K562 (cell line): ENCODE measurements around the gene CBX1. TPM values are rescaled to one million over a fixed set of nuclear protein-coding genes. Genes with fewer than 3 reads are reported as not detected.

Source experiments
- ATAC-seq: fragments of 200-7000 bp; cut with Tn5 transposase; 3 replicates; pipeline ENCODE4 v1.9.1; 2020; ENCODE audit warnings: moderate library complexity
- BruUV-seq: library from RNA; stranded (reverse); fragments of 400-500 nt; replicated peaks from 2 replicates; lab custom pipeline; 2021; lab: Mats Ljungman, UMichigan
- CTCF ChIA-PET: fragments of 300-600 bp; formaldehyde crosslinking; extraction: SDS; loops from one replicate; lab custom pipeline; 2021; ENCODE audit warnings: low intra/inter-chr PET ratio; lab: Yijun Ruan, JAX
- POLR2A ChIA-PET: fragments of 300-600, 350-650 bp; sonication (Branson Sonifier 250); formaldehyde crosslinking; extraction: SDS; loops from one replicate; lab custom pipeline; 2021; ENCODE audit warnings: antibody characterized with exemption, inconsistent platforms; lab: Yijun Ruan, JAX
- DNase-seq, 4 experiments: peaks; one replicate each; pipeline versions ENCODE4 v3.0.0 to v3.0.0-alpha.2; 2011 to 2018; ENCODE audit warnings: low spot score in 3 of 4, mixed read lengths in 3 of 4; ENCODE audit errors: extremely low read depth in 1 of 4
- FAIRE-seq: peaks from 2 replicates; lab custom pipeline; 2011; peaks lifted over from hg19 to GRCh38; lab: Jason Lieb, UNC
- H2AFZ ChIP-seq: 2 replicates; pipeline ENCODE4 v1.6.0; 2011; ENCODE audit warnings: low read depth, low read length, control low read depth, inconsistent platforms
- H3K27ac ChIP-seq: fragments of 200-600 bp; 3 replicates; pipeline ENCODE4 v1.8.0; 2011; ENCODE audit warnings: low read depth, mild to moderate bottlenecking, control low read depth, inconsistent platforms, low read length, moderate library complexity, mixed read lengths; ENCODE audit errors: extremely low read depth
- H3K27me3 ChIP-seq, 2 experiments: fragments of 300-600 bp in 1 of 2; 2 replicates in 1 of 2; 3 replicates in 1 of 2; pipeline versions ENCODE4 v1.6.0 to v1.8.0; 2011; ENCODE audit warnings: inconsistent platforms in 2 of 2, low read length in 2 of 2, mild to moderate bottlenecking in 1 of 2, mixed read lengths in 1 of 2, moderate library complexity in 1 of 2; ENCODE audit not compliant: control insufficient read depth in 2 of 2, insufficient read depth in 2 of 2
- H3K36me3 ChIP-seq: fragments of 300-600 bp; 3 replicates; pipeline ENCODE4 v1.8.0; 2011; ENCODE audit warnings: mild to moderate bottlenecking, low read length, inconsistent platforms; ENCODE audit not compliant: control insufficient read depth, insufficient read depth
- H3K4me1 ChIP-seq, 2 experiments: fragments of 200-600 bp in 1 of 2; replicated peaks in 1 of 2; 2 replicates in 1 of 2; 3 replicates in 1 of 2; pipeline versions ENCODE4 v1.5.1 to v1.8.0; 2011; ENCODE audit warnings: inconsistent platforms in 2 of 2, low read length in 2 of 2, mild to moderate bottlenecking in 1 of 2, mixed read lengths in 1 of 2, moderate library complexity in 1 of 2; ENCODE audit not compliant: control insufficient read depth in 2 of 2, insufficient read depth in 2 of 2
- H3K4me2 ChIP-seq: 2 replicates; pipeline ENCODE4 v1.6.1; 2011; ENCODE audit warnings: low read length, control low read depth, inconsistent platforms, mixed read lengths; ENCODE audit not compliant: insufficient read depth
- H3K4me3 ChIP-seq: fragments of 200-600 bp; sonication (generic), shearing (Covaris generic); 2 replicates; pipeline ENCODE4 v1.5.1; 2016; ENCODE audit warnings: control low read depth, inconsistent platforms
- H3K79me2 ChIP-seq: fragments of 200-600 bp; 3 replicates; pipeline ENCODE4 v1.8.0; 2011; ENCODE audit warnings: low read length, inconsistent platforms; ENCODE audit not compliant: control insufficient read depth, insufficient read depth
- H3K9ac ChIP-seq, 2 experiments: 2 replicates each; pipeline versions ENCODE4 v1.6.0 to v1.6.1; 2011; ENCODE audit warnings: low read depth in 2 of 2, low read length in 2 of 2, control low read depth in 1 of 2, inconsistent platforms in 1 of 2, mild to moderate bottlenecking in 1 of 2, mixed read lengths in 1 of 2; ENCODE audit not compliant: insufficient read depth in 1 of 2
- H3K9me1 ChIP-seq: one replicate; pipeline ENCODE4 v1.6.0; 2011; ENCODE audit warnings: inconsistent platforms, mild to moderate bottlenecking, low read length, moderate library complexity; ENCODE audit not compliant: control insufficient read depth, insufficient read depth
- H3K9me3 ChIP-seq: replicated peaks from 2 replicates; pipeline ENCODE4 v1.5.1; 2011; ENCODE audit warnings: low read depth, low read length, inconsistent platforms; ENCODE audit not compliant: control insufficient read depth, insufficient read depth
- H4K20me1 ChIP-seq: replicated peaks from 2 replicates; pipeline ENCODE4 v1.6.1; 2011; ENCODE audit warnings: low read length, inconsistent platforms, mixed read lengths; ENCODE audit not compliant: control insufficient read depth, insufficient read depth
- CBX8 ChIP-seq: fragments of 200-600 bp; sonication (generic); IDR thresholded peaks from 2 replicates; pipeline ENCODE4 v1.6.1; 2012; ENCODE audit warnings: borderline replicate concordance, mixed run types, low read depth, mild to moderate bottlenecking, moderate library complexity, mixed read lengths, low read length, control low read depth, inconsistent platforms; ENCODE audit not compliant: poor library complexity, severe bottlenecking; ENCODE audit errors: extremely low read depth
- RNF2 ChIP-seq: sonication (generic); IDR thresholded peaks from 2 replicates; pipeline ENCODE4 v1.6.1; 2016
- ZFP36 ChIP-seq: fragments of 150-350 bp; IDR thresholded peaks from 2 replicates; pipeline ENCODE4 v1.6.1; 2018; ENCODE audit warnings: low read length, low read depth; ENCODE audit not compliant: partially characterized antibody
- ZNF589 ChIP-seq: fragments of 200-800 bp; sonication (Bioruptor generic); IDR thresholded peaks from 2 replicates; pipeline ENCODE4 v1.6.1; 2016; ENCODE audit warnings: low read depth, missing genetic modification characterization, missing compliant biosample characterization
- WGBS: fragments of 100-300 bp; shearing (Covaris generic); methylation state at CpG from one replicate; pipeline ENCODE4 v1.1.6; 2016; ENCODE audit warnings: low coverage, mixed read lengths; ENCODE audit not compliant: insufficient coverage; ENCODE audit errors: missing lambda C conversion rate; 5-methylcytosine and 5-hydroxymethylcytosine counted together
- in situ Hi-C: fragments of 300-500 bp; cut with MboI; formaldehyde crosslinking; loops from 4 replicates; pipeline ENCODE4 v1.15.0; 2018; ENCODE audit warnings: inconsistent platforms, mixed read lengths
- intact Hi-C: fragments of 100-400 bp; cut with micrococcal nuclease; formaldehyde crosslinking; loops from 2 replicates; pipeline ENCODE4 v1.14.2; 2022
- polyA plus RNA-seq, 8 experiments: library from polyadenylated mRNA; depleted of rRNA in 4 of 8; stranded (reverse) in 5 of 8; unstranded in 3 of 8; fragments of >200 nt; fragmentation: Nextera tagmentation in 2 of 8; fragmentation: Illumina TruSeq in 1 of 8; extraction: Ambion mirVana in 2 of 8; extraction: Trizol in 1 of 8; gene quantifications; 2 replicates each; pipeline versions ENCODE4 v1.2.1 to v1.2.3, GENCODE V29; 2011 to 2014; ENCODE audit warnings: inconsistent platforms in 1 of 8, missing spikeins in 1 of 8
- total RNA-seq, 7 experiments: library from RNA; depleted of rRNA in 6 of 7; stranded (reverse); fragments of >200 nt in 6 of 7; fragmentation: Illumina TruSeq in 2 of 7; extraction: Trizol in 2 of 7; gene quantifications; 2 replicates each; pipeline versions ENCODE4 v1.2.1 to v1.2.3, GENCODE V29; 2011 to 2021; ENCODE audit warnings: low replicate concordance in 1 of 7

Gene CBX1
- total and polyA plus RNA-seq, 9 of the 15 experiments (the other 6 are each of a cell fraction or from before 2014, with no cell fraction given): 10.6 to 95.7 (median 52.7) TPM

DNA sequence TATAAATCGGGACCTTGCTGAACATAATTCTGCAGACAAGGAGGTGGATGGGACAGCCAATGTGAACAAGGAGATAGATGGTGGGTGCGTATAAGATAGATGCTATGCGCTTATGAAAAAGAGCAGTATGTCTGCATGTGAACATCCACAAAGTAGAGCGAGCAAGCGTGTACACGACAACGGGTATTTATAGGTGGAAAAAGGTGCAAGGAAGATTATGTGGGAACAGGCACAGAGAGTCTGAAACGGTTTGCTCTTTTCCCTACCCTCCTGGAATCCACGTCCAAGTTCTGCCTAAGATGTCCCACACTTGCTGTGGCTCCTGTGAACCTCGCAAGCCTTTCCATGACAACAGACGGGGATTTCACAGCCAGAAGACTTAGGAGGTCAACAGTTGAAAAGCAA is 49.3 kb upstream of the CBX1 start:
- no TSS peak for BruUV-seq
- Histone ChIP-seq H3K36me3 (no peaks in the 10 kb centered on the region), H3K9ac (no peak overlapping the region), H3K27me3 (peaks cover 6 to 22% of the 10 kb centered on the region in 2 experiments; a peak in 2 of 5 replicates), H3K4me2 (no peak overlapping the region), H4K20me1 (no peaks in the 10 kb centered on the region), H3K27ac (no peak overlapping the region), H3K4me3 (no peak overlapping the region), H2AFZ (no peak overlapping the region), H3K79me2 (no peaks in the 10 kb centered on the region), H3K9me3 (no peaks in the 10 kb centered on the region), H3K9me1 (no peaks in the 10 kb centered on the region), H3K4me1 (peaks cover 7 to 20% of the 10 kb centered on the region in 2 experiments; a peak in 4 of 5 replicates)
- WGBS: 17% methylated on average over 11 of the region's 11 CpGs
- intact Hi-C loops: loop anchor here (5.0 kb wide), 3 partner anchors 67 to 187 kb away; no protein-coding TSS in a partner anchor
- in situ Hi-C loops: no loop called here
- DNase-seq (no peak), ATAC-seq (no peak), FAIRE-seq (no peak)
- ChIA-PET CTCF (no interaction called here), POLR2A (no interaction called here)
- TF ChIP-seq CBX8 (peak; percentile 26), RNF2 (peak; percentile 47; the same call in 1 of the 2 replicates), ZNF589 (CRISPR knock-in tag) (no peak), ZFP36 (peak; percentile 41)
